IMR-90 (cell line): ENCODE data around the gene ANO1. TPM values are rescaled to one million over a fixed set of nuclear protein-coding genes. Genes with fewer than 3 reads are reported as not detected.

ENCODE experiments used
- ATAC-seq: fragments of 200-7000 bp; cut with Tn5 transposase; 2 replicates; pipeline ENCODE4 v1.9.1; 2020; ENCODE audit warnings: low read depth, mild to moderate bottlenecking, moderate library complexity
- BruUV-seq: library from RNA; stranded (reverse); fragments of 400-500 nt; replicated peaks from 2 replicates; lab custom pipeline; 2021; lab: Mats Ljungman, UMichigan
- CTCF ChIA-PET: fragments of 300-600 bp; formaldehyde crosslinking; extraction: SDS; loops from one replicate; lab custom pipeline; 2021; ENCODE audit warnings: antibody characterized with exemption; lab: Yijun Ruan, JAX
- POLR2A ChIA-PET: fragments of 300-600 bp; sonication (Branson Sonifier 250); formaldehyde crosslinking; loops from one replicate; lab custom pipeline; 2022; ENCODE audit warnings: antibody characterized with exemption; ENCODE audit not compliant: unreplicated experiment; lab: Charles Lee
- DNase-seq: peaks from one replicate; pipeline ENCODE4 v3.0.0; 2013
- H2AFZ ChIP-seq: replicated peaks from 2 replicates; pipeline ENCODE3; 2013; ENCODE audit warnings: low read length, mild to moderate bottlenecking; ENCODE audit not compliant: poor library complexity
- H2AK5ac ChIP-seq: 2 replicates; pipeline ENCODE4 v1.6.1; 2013; ENCODE audit warnings: low read depth, low read length, inconsistent platforms
- H2AK9ac ChIP-seq: replicated peaks from 2 replicates; pipeline ENCODE3; 2013; ENCODE audit warnings: mild to moderate bottlenecking, low read depth, low read length, moderate library complexity; ENCODE audit not compliant: poor library complexity
- H2BK120ac ChIP-seq: 2 replicates; pipeline ENCODE4 v1.6.1; 2013; ENCODE audit warnings: low read depth, low read length, inconsistent platforms
- H2BK15ac ChIP-seq: 3 replicates; pipeline ENCODE4 v1.6.1; 2013; ENCODE audit warnings: low read depth, low read length, inconsistent platforms
- H2BK20ac ChIP-seq: 2 replicates; pipeline ENCODE4 v1.6.1; 2013; ENCODE audit warnings: low read depth, mild to moderate bottlenecking, inconsistent platforms, low read length, moderate library complexity
- H2BK5ac ChIP-seq: 2 replicates; pipeline ENCODE4 v1.6.1; 2013; ENCODE audit warnings: mild to moderate bottlenecking, low read depth, low read length, inconsistent platforms; ENCODE audit not compliant: poor library complexity, severe bottlenecking
- H3K14ac ChIP-seq: replicated peaks from 2 replicates; pipeline ENCODE4 v1.6.1; 2013; ENCODE audit warnings: low read depth, low read length, inconsistent platforms
- H3K18ac ChIP-seq: 2 replicates; pipeline ENCODE4 v1.6.1; 2013; ENCODE audit warnings: low read depth, low read length, control low read depth
- H3K23ac ChIP-seq: 2 replicates; pipeline ENCODE4 v1.6.1; 2013; ENCODE audit warnings: low read depth, low read length, inconsistent platforms
- H3K27ac ChIP-seq: 2 replicates; pipeline ENCODE4 v1.5.1; 2013; ENCODE audit warnings: mild to moderate bottlenecking, control low read depth, low read length; ENCODE audit not compliant: insufficient read depth
- H3K27me3 ChIP-seq: 2 replicates; pipeline ENCODE4 v1.6.1; 2013; ENCODE audit warnings: low read length; ENCODE audit not compliant: control insufficient read depth, insufficient read depth
- H3K36me3 ChIP-seq: 2 replicates; pipeline ENCODE4 v1.6.1; 2013; ENCODE audit warnings: low read length, mixed read lengths; ENCODE audit not compliant: control insufficient read depth, insufficient read depth
- H3K4ac ChIP-seq: 2 replicates; pipeline ENCODE4 v1.6.1; 2013; ENCODE audit warnings: low read depth, low read length, inconsistent platforms
- H3K4me1 ChIP-seq: 2 replicates; pipeline ENCODE4 v1.6.1; 2013; ENCODE audit warnings: low read length, mixed read lengths; ENCODE audit not compliant: control insufficient read depth, insufficient read depth
- H3K4me2 ChIP-seq: 2 replicates; pipeline ENCODE4 v1.6.1; 2013; ENCODE audit warnings: low read depth, mild to moderate bottlenecking, control low read depth, low read length, moderate library complexity
- H3K4me3 ChIP-seq: 2 replicates; pipeline ENCODE4 v1.5.1; 2013; ENCODE audit warnings: low read depth, mild to moderate bottlenecking, control low read depth, low read length, moderate library complexity; ENCODE audit not compliant: insufficient read depth
- H3K56ac ChIP-seq: 2 replicates; pipeline ENCODE4 v1.6.1; 2013; ENCODE audit warnings: low read length, inconsistent platforms; ENCODE audit not compliant: insufficient read depth; ENCODE audit errors: extremely low read depth
- H3K79me1 ChIP-seq, 2 experiments: 2 replicates each; pipeline ENCODE4 v1.6.1; 2013; ENCODE audit warnings: low read length in 2 of 2, inconsistent platforms in 1 of 2, low read depth in 1 of 2
- H3K9ac ChIP-seq: 2 replicates; pipeline ENCODE4 v1.6.1; 2013; ENCODE audit warnings: low read depth, low read length, control low read depth
- H3K9me1 ChIP-seq: 2 replicates; pipeline ENCODE4 v1.6.1; 2013; ENCODE audit warnings: low read length, inconsistent platforms; ENCODE audit not compliant: insufficient read depth
- H3K9me3 ChIP-seq: 2 replicates; pipeline ENCODE4 v1.6.1; 2013; ENCODE audit warnings: low read length; ENCODE audit not compliant: control insufficient read depth, insufficient read depth
- H4K20me1 ChIP-seq: 2 replicates; pipeline ENCODE4 v1.6.1; 2013; ENCODE audit warnings: low read length, inconsistent platforms; ENCODE audit not compliant: insufficient read depth
- H4K5ac ChIP-seq: 2 replicates; pipeline ENCODE4 v1.6.1; 2013; ENCODE audit warnings: mild to moderate bottlenecking, low read depth, low read length, control low read depth
- H4K8ac ChIP-seq, 2 experiments: 2 replicates each; pipeline ENCODE4 v1.6.1; 2013; ENCODE audit warnings: low read depth in 2 of 2, low read length in 2 of 2, control low read depth in 1 of 2, inconsistent platforms in 1 of 2
- H4K91ac ChIP-seq: 2 replicates; pipeline ENCODE4 v1.6.1; 2013; ENCODE audit warnings: low read depth, low read length, inconsistent platforms; ENCODE audit not compliant: insufficient read depth
- BHLHE40 ChIP-seq: fragments of 150-350 bp; IDR thresholded peaks from 2 replicates; pipeline ENCODE4 v1.6.1; 2016; ENCODE audit warnings: mild to moderate bottlenecking, low read depth, low read length
- CEBPB ChIP-seq: IDR thresholded peaks from 2 replicates; pipeline ENCODE4 v1.6.1; 2012; ENCODE audit warnings: low read depth, low read length, improper control_type of control experiment
- CHD1 ChIP-seq: IDR thresholded peaks from 2 replicates; pipeline ENCODE4 v1.6.1; 2012; ENCODE audit warnings: low read depth, low read length, improper control_type of control experiment
- CTCF ChIP-seq: conservative IDR thresholded peaks from 2 replicates; pipeline ENCODE4 v1.5.1; 2012; ENCODE audit warnings: mild to moderate bottlenecking, low read depth, low read length, improper control_type of control experiment
- ELK1 ChIP-seq: fragments of 150-350 bp; IDR thresholded peaks from 2 replicates; pipeline ENCODE4 v1.6.1; 2016; ENCODE audit warnings: low read depth, mild to moderate bottlenecking, low read length, moderate library complexity, borderline replicate concordance
- FOS ChIP-seq: fragments of 150-350 bp; IDR thresholded peaks from 2 replicates; pipeline ENCODE4 v1.6.1; 2016; ENCODE audit warnings: low read depth, low read length
- MAFK ChIP-seq: IDR thresholded peaks from 2 replicates; pipeline ENCODE4 v1.6.1; 2012; ENCODE audit warnings: low read depth, low read length, improper control_type of control experiment
- NFE2L2 ChIP-seq: fragments of 150-350 bp; IDR thresholded peaks from 2 replicates; pipeline ENCODE4 v1.6.1; 2016; ENCODE audit warnings: low read depth, mild to moderate bottlenecking, low read length
- POLR2A ChIP-seq: IDR thresholded peaks from 2 replicates; pipeline ENCODE4 v1.6.1; 2012; ENCODE audit warnings: mild to moderate bottlenecking, low read depth, low read length
- RAD21 ChIP-seq: IDR thresholded peaks from 2 replicates; pipeline ENCODE4 v1.6.1; 2012; ENCODE audit warnings: low read length, improper control_type of control experiment
- RCOR1 ChIP-seq: IDR thresholded peaks from 2 replicates; pipeline ENCODE4 v1.6.1; 2012; ENCODE audit warnings: mild to moderate bottlenecking, low read length, improper control_type of control experiment; ENCODE audit not compliant: insufficient replicate concordance
- RFX5 ChIP-seq: IDR thresholded peaks from 2 replicates; pipeline ENCODE4 v1.8.0; 2012; ENCODE audit warnings: low read depth, mild to moderate bottlenecking, low read length, moderate library complexity
- SMC3 ChIP-seq: fragments of 150-350 bp; IDR thresholded peaks from 2 replicates; pipeline ENCODE4 v1.6.1; 2016; ENCODE audit warnings: low read depth, mild to moderate bottlenecking, antibody characterized with exemption, low read length, moderate library complexity
- USF2 ChIP-seq: fragments of 150-350 bp; IDR thresholded peaks from 2 replicates; pipeline ENCODE4 v1.6.1; 2017; ENCODE audit warnings: mild to moderate bottlenecking, antibody characterized with exemption, low read length, low read depth
- WGBS, 2 experiments: methylation state at CpG; one replicate each; pipeline versions ENCODE4 v1.1.5 to v1.1.7; 2013; ENCODE audit warnings: missing lambda C conversion rate in 2 of 2; ENCODE audit not compliant: insufficient read length in 1 of 2; ENCODE audit errors: extremely low coverage in 2 of 2; 5-methylcytosine and 5-hydroxymethylcytosine counted together
- dilution Hi-C: fragments of 300-500 bp; cut with HindIII; formaldehyde crosslinking; loops from one replicate; pipeline ENCODE4 v1.14.3; 2018; ENCODE audit warnings: low sequenced_read_pairs; ENCODE audit not compliant: unreplicated experiment
- in situ Hi-C: fragments of 300-500 bp; cut with MboI; formaldehyde crosslinking; loops from 3 replicates; pipeline ENCODE4 v1.14.3; 2019; ENCODE audit warnings: low sequenced_read_pairs, inconsistent platforms, mixed read lengths
- intact Hi-C: fragments of 100-400 bp; cut with micrococcal nuclease; formaldehyde crosslinking; loops from 2 replicates; pipeline ENCODE4 v1.10.0; 2022
- polyA plus RNA-seq, 3 experiments: library from polyadenylated mRNA; depleted of rRNA; stranded (reverse); fragments of >200 nt; gene quantifications; 2 replicates each; pipeline ENCODE4 v1.2.3, GENCODE V29; 2012; ENCODE audit warnings: low replicate concordance in 1 of 3
- total RNA-seq: library from RNA; depleted of rRNA; stranded (reverse); fragments of >200 nt; gene quantifications from 2 replicates; pipeline ENCODE4 v1.2.3, GENCODE V29; 2012

ANO1 gene
- total and polyA plus RNA-seq, 2 of the 4 experiments (the other 2 are of a cell fraction): 4.1 to 10.7 TPM

- Histone ChIP-seq H3K9me1 (peaks cover 10% of the 10 kb centered on the region), H2AFZ (no peak overlapping the region), H3K79me1 (peaks cover 8 to 20% of the 10 kb centered on the region in 2 experiments; a peak in 3 of 4 replicates), H4K91ac (no peak overlapping the region), H2AK9ac (no peak overlapping the region), H3K27ac (no peak overlapping the region), H2BK15ac (no peak overlapping the region), H3K23ac (no peak overlapping the region), H3K56ac (no peak overlapping the region), H2BK20ac (no peak overlapping the region), H3K9me3 (no peaks in the 10 kb centered on the region), H3K18ac (no peak overlapping the region), H3K36me3 (peaks cover 6% of the 10 kb centered on the region; the same call in 1 of the 2 replicates), H3K4me1 (peaks cover 3% of the 10 kb centered on the region; the same call in 1 of the 2 replicates), H3K4me3 (no peak overlapping the region), H3K9ac (no peak overlapping the region), H2AK5ac (no peak overlapping the region), H4K8ac (no peak overlapping the region), H2BK5ac (no peak overlapping the region), H3K27me3 (peaks cover under 1% of the 10 kb centered on the region; the same call in 1 of the 2 replicates), H4K5ac (no peak overlapping the region), H3K4me2 (no peak overlapping the region), H2BK120ac (no peak overlapping the region), H4K20me1 (peaks cover 15% of the 10 kb centered on the region), H3K4ac (no peak overlapping the region), H3K14ac (no peak overlapping the region)
- ATAC-seq (no peak), DNase-seq (no peak)
- dilution Hi-C loops (no loop called here), in situ Hi-C loops (no loop called here), intact Hi-C loops (loop anchor here (5.0 to 10.0 kb wide), 3 partner anchors 124 to 217 kb away; partner anchors contain the start of gene CTTN)
- BruUV-seq: no TSS peak
- WGBS, 2 experiments: 84% methylated on average over 2 of the region's 10 CpGs; no CpG with 5 or more reads in 1 of the 2 experiments
- ChIA-PET POLR2A (interaction anchor here (0.6 kb wide), 1 partner anchor 996 kb away, joined by 3 read pairs; no protein-coding TSS in a partner anchor), CTCF (interaction anchor here (0.7 kb wide), 1 partner anchor 328 kb away, joined by 4 read pairs; no protein-coding TSS in a partner anchor)
- no peak for TF ChIP-seq MAFK
- TF ChIP-seq BHLHE40: no peak
- no peak for TF ChIP-seq RCOR1
- no peak for TF ChIP-seq NFE2L2
- no peak for TF ChIP-seq FOS
- TF ChIP-seq CTCF: no peak
- TF ChIP-seq RFX5: no peak
- no peak for TF ChIP-seq RAD21
- TF ChIP-seq POLR2A: no peak
- TF ChIP-seq CHD1: no peak
- no peak for TF ChIP-seq CEBPB
- TF ChIP-seq ELK1: no peak
- no peak for TF ChIP-seq SMC3
- TF ChIP-seq USF2: no peak
Observed at GRCh38 chr11:70200212-70200844, 122.2 kb downstream of the ANO1 start.
